H1 (cell line): Measurements from ENCODE around the gene TBC1D22B. TPM values are rescaled to one million over a fixed set of nuclear protein-coding genes. Genes with fewer than 3 reads are reported as not detected.

Source experiments
- CTCF ChIA-PET: fragments of 300-600 bp; sonication (Branson Sonifier 250); formaldehyde crosslinking; loops from one replicate; lab custom pipeline; 2021; ENCODE audit not compliant: partially characterized antibody; lab: Charles Lee
- POLR2A ChIA-PET: fragments of 300-600 bp; sonication (Branson Sonifier 250); formaldehyde crosslinking; loops from one replicate; lab custom pipeline; 2021; ENCODE audit warnings: inconsistent platforms; ENCODE audit not compliant: partially characterized antibody; lab: Charles Lee
- DNase-seq, 2 experiments: peaks; one replicate each; pipeline versions ENCODE4 v3.0.0 to v3.0.0-alpha.2; 2010 to 2022; ENCODE audit warnings: low spot score in 2 of 2, low read depth in 1 of 2, mixed read lengths in 1 of 2
- FAIRE-seq: peaks from 2 replicates; lab custom pipeline; 2011; peaks lifted over from hg19 to GRCh38; lab: Jason Lieb, UNC
- H2AFZ ChIP-seq: 2 replicates; pipeline ENCODE4 v1.8.1; 2012; ENCODE audit warnings: low read length, inconsistent platforms
- H2AK5ac ChIP-seq: 2 replicates; pipeline ENCODE4 v1.6.1; 2013; ENCODE audit warnings: low read depth, low read length
- H2BK120ac ChIP-seq: replicated peaks from 2 replicates; pipeline ENCODE3; 2013; ENCODE audit warnings: low read depth, low read length, inconsistent platforms
- H2BK12ac ChIP-seq: 2 replicates; pipeline ENCODE4 v1.6.1; 2013; ENCODE audit warnings: low read depth, low read length
- H2BK15ac ChIP-seq: 2 replicates; pipeline ENCODE4 v1.6.1; 2013; ENCODE audit warnings: low read length
- H2BK20ac ChIP-seq: 2 replicates; pipeline ENCODE4 v1.6.1; 2013; ENCODE audit warnings: low read length
- H2BK5ac ChIP-seq: 2 replicates; pipeline ENCODE4 v1.6.1; 2013; ENCODE audit warnings: low read depth, low read length
- H3K14ac ChIP-seq: 2 replicates; pipeline ENCODE4 v1.6.1; 2013; ENCODE audit warnings: inconsistent platforms; ENCODE audit not compliant: insufficient read length
- H3K18ac ChIP-seq: 2 replicates; pipeline ENCODE4 v1.6.1; 2013; ENCODE audit warnings: low read length; ENCODE audit errors: extremely low read depth
- H3K23ac ChIP-seq: 2 replicates; pipeline ENCODE4 v1.6.1; 2013; ENCODE audit warnings: inconsistent platforms; ENCODE audit not compliant: insufficient read length
- H3K23me2 ChIP-seq: 2 replicates; pipeline ENCODE4 v1.6.1; 2013; ENCODE audit warnings: low read depth, low read length
- H3K27ac ChIP-seq: 2 replicates; pipeline ENCODE4 v1.6.1; 2011; ENCODE audit warnings: low read depth, low read length, inconsistent platforms
- H3K27me3 ChIP-seq, 4 experiments: replicated peaks in 1 of 4; 1 replicate in 1 of 4; 2 replicates in 3 of 4; pipeline versions ENCODE4 v1.6.1 to v1.8.1; 2011 to 2013; ENCODE audit warnings: low read length in 3 of 4, mild to moderate bottlenecking in 3 of 4, inconsistent platforms in 2 of 4, mixed read lengths in 2 of 4, moderate library complexity in 1 of 4; ENCODE audit not compliant: control insufficient read depth in 3 of 4, insufficient read depth in 3 of 4; ENCODE audit errors: extremely low read depth in 1 of 4
- H3K36me3 ChIP-seq, 4 experiments: 2 replicates each; pipeline versions ENCODE4 v1.6.1 to v1.8.1; 2011 to 2013; ENCODE audit warnings: mild to moderate bottlenecking in 4 of 4, low read length in 3 of 4, moderate library complexity in 2 of 4, control low read depth in 1 of 4, inconsistent platforms in 1 of 4; ENCODE audit not compliant: insufficient read depth in 4 of 4, control insufficient read depth in 2 of 4
- H3K4ac ChIP-seq: replicated peaks from 2 replicates; pipeline ENCODE3; 2013; ENCODE audit warnings: low read length, low read depth, mixed read lengths, inconsistent platforms; ENCODE audit not compliant: insufficient read length
- H3K4me1 ChIP-seq, 4 experiments: replicated peaks in 1 of 4; 1 replicate in 1 of 4; 2 replicates in 3 of 4; pipeline versions ENCODE4 v1.6.1 to v1.8.1; 2011 to 2013; ENCODE audit warnings: low read length in 3 of 4, inconsistent platforms in 2 of 4, mixed read lengths in 1 of 4; ENCODE audit not compliant: insufficient read depth in 4 of 4, control insufficient read depth in 3 of 4
- H3K4me2 ChIP-seq, 2 experiments: 2 replicates each; pipeline versions ENCODE4 v1.6.1 to v1.8.1; 2011 to 2013; ENCODE audit warnings: low read depth in 2 of 2, low read length in 2 of 2, control low read depth in 1 of 2, inconsistent platforms in 1 of 2, mild to moderate bottlenecking in 1 of 2; ENCODE audit not compliant: insufficient read depth in 1 of 2
- H3K4me3 ChIP-seq, 4 experiments: fragments of 200-600, 300-600 bp in 1 of 4; sonication (generic), shearing (Covaris generic), sonication (Bioruptor Twin) in 1 of 4; 2 replicates each; pipeline versions ENCODE4 v1.5.1 to v1.8.1; 2011 to 2016; ENCODE audit warnings: low read length in 4 of 4, low read depth in 3 of 4, control low read depth in 2 of 4, inconsistent platforms in 2 of 4, mild to moderate bottlenecking in 2 of 4, mixed read lengths in 1 of 4, moderate library complexity in 1 of 4; ENCODE audit not compliant: insufficient read depth in 2 of 4; ENCODE audit errors: extremely low read depth in 1 of 4
- H3K56ac ChIP-seq: replicated peaks from 2 replicates; pipeline ENCODE3; 2013; ENCODE audit warnings: low read depth, mild to moderate bottlenecking, mixed read lengths, low read length, inconsistent platforms; ENCODE audit not compliant: insufficient read length
- H3K79me1 ChIP-seq: 2 replicates; pipeline ENCODE4 v1.6.1; 2013; ENCODE audit warnings: low read depth, low read length, control low read depth
- H3K79me2 ChIP-seq, 2 experiments: 2 replicates each; pipeline versions ENCODE4 v1.6.1 to v1.8.1; 2012 to 2013; ENCODE audit warnings: low read length in 2 of 2, mild to moderate bottlenecking in 2 of 2, inconsistent platforms in 1 of 2; ENCODE audit not compliant: insufficient read depth in 2 of 2, control insufficient read depth in 1 of 2
- H3K9ac ChIP-seq, 4 experiments: replicated peaks in 1 of 4; 1 replicate in 1 of 4; 2 replicates in 3 of 4; pipeline versions ENCODE4 v1.6.1 to v1.8.1; 2011 to 2013; ENCODE audit warnings: low read depth in 3 of 4, low read length in 3 of 4, control low read depth in 2 of 4, mild to moderate bottlenecking in 2 of 4, moderate library complexity in 2 of 4, inconsistent platforms in 1 of 4; ENCODE audit errors: extremely low read depth in 1 of 4
- H3K9me3 ChIP-seq, 2 experiments: 2 replicates each; pipeline versions ENCODE4 v1.6.1 to v1.8.1; 2012 to 2013; ENCODE audit warnings: mild to moderate bottlenecking in 2 of 2, moderate library complexity in 2 of 2, control low read depth in 1 of 2, inconsistent platforms in 1 of 2, low read depth in 1 of 2, low read length in 1 of 2, mixed read lengths in 1 of 2; ENCODE audit not compliant: insufficient read depth in 2 of 2
- H4K20me1 ChIP-seq, 2 experiments: replicated peaks in 1 of 2; 2 replicates each; pipeline versions ENCODE3 to v1.8.1; 2011 to 2013; ENCODE audit warnings: inconsistent platforms in 2 of 2, low read length in 2 of 2, mild to moderate bottlenecking in 1 of 2; ENCODE audit not compliant: insufficient read depth in 2 of 2, control insufficient read depth in 1 of 2
- H4K5ac ChIP-seq: 2 replicates; pipeline ENCODE4 v1.6.1; 2013; ENCODE audit warnings: low read length, low read depth, mixed read lengths, inconsistent platforms; ENCODE audit not compliant: insufficient read length
- H4K8ac ChIP-seq: 2 replicates; pipeline ENCODE4 v1.8.0; 2013; ENCODE audit warnings: mild to moderate bottlenecking, moderate library complexity, low read length, inconsistent platforms; ENCODE audit not compliant: insufficient read depth; ENCODE audit errors: extremely low read depth
- H4K91ac ChIP-seq: replicated peaks from 2 replicates; pipeline ENCODE3; 2013; ENCODE audit warnings: low read length, mixed read lengths, inconsistent platforms; ENCODE audit not compliant: insufficient read length
- EP300 ChIP-seq, 2 experiments: IDR thresholded peaks; 1 replicate in 1 of 2; 2 replicates in 1 of 2; pipeline ENCODE4 v1.6.1; 2011 to 2012; ENCODE audit warnings: low read depth in 2 of 2, low read length in 2 of 2, mild to moderate bottlenecking in 2 of 2, borderline replicate concordance in 1 of 2, inconsistent platforms in 1 of 2, moderate library complexity in 1 of 2
- GABPA ChIP-seq: IDR thresholded peaks from 2 replicates; pipeline ENCODE4 v1.6.1; 2011; ENCODE audit warnings: mild to moderate bottlenecking, low read length, moderate library complexity, borderline replicate concordance; ENCODE audit not compliant: insufficient read depth
- JUN ChIP-seq: IDR thresholded peaks from 2 replicates; pipeline ENCODE4 v1.6.1; 2011; ENCODE audit warnings: low read depth, mild to moderate bottlenecking, improper control_type of control experiment, low read length
- MAFK ChIP-seq: IDR thresholded peaks from 2 replicates; pipeline ENCODE4 v1.6.1; 2012; ENCODE audit warnings: low read depth, mild to moderate bottlenecking, improper control_type of control experiment, low read length
- RNF2 ChIP-seq: fragments of 200-900, 300-1000 bp; sonication (generic); IDR thresholded peaks from 2 replicates; pipeline ENCODE4 v1.7.1; 2016; ENCODE audit warnings: borderline replicate concordance, low read depth, mild to moderate bottlenecking, antibody characterized with exemption, low read length; ENCODE audit not compliant: poor library complexity, severe bottlenecking; ENCODE audit errors: missing control alignments
- polyA plus RNA-seq, 7 experiments: library from polyadenylated mRNA; depleted of rRNA in 3 of 7; stranded (reverse) in 5 of 7; unstranded in 2 of 7; fragments of >200 nt in 5 of 7; fragments of 200-250 nt in 2 of 7; gene quantifications; 1 replicate in 5 of 7; 2 replicates in 1 of 7; 4 replicates in 1 of 7; pipeline versions ENCODE4 v1.2.1 to v1.2.3, GENCODE V29; 2011 to 2013; ENCODE audit warnings: missing spikeins in 2 of 7, mixed read lengths in 2 of 7
- total RNA-seq: library from RNA; stranded (reverse); fragmentation: NEBNext Ultra II Directional; extraction: Animal tissue kit (Norgen Biotek cat#: 25700); gene quantifications from 2 replicates; pipeline ENCODE4 v1.2.1, GENCODE V29; 2021

TBC1D22B gene
- total and polyA plus RNA-seq, 2 of the 8 experiments (the other 6 are each of a cell fraction or from before 2014, with no cell fraction given) = 10.1 to 17.4 TPM

DNA sequence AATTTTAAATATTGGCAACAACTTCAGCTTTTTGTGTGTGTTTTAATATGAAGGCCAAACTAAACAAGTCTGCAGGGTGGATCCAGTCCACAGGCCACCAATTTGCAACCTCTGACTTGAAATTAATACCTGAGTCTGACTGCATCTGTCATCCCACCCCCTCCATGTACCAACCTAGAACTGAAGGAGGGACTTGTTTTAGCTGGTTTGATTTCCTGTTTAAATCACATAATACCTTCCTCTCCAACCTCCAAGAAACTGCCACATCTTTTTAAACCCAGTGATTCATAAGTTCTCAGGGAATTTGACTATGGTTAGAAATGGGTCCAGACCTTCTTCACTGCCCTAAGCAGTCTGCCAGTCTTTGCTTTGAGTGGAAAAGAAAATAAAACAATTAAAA, 117.8 kb downstream of the TBC1D22B start:
- Histone ChIP-seq H2BK12ac (no peak overlapping the region), H2BK5ac (no peak overlapping the region), H4K5ac (no peak overlapping the region), H3K27ac (no peak overlapping the region), H3K79me2 (no peaks in the 10 kb centered on the region), H3K4me1 (no peaks in the 10 kb centered on the region), H4K20me1 (peaks cover 0 to 2% of the 10 kb centered on the region in 2 experiments), H2AFZ (no peak overlapping the region), H2AK5ac (no peak overlapping the region), H3K23ac (no peak overlapping the region), H3K4me3 (no peak overlapping the region), H3K27me3 (no peaks in the 10 kb centered on the region), H4K91ac (no peak overlapping the region), H3K14ac (no peak overlapping the region), H3K23me2 (no peaks in the 10 kb centered on the region), H3K36me3 (peaks cover 2 to 44% (median 25%) of the 10 kb centered on the region in 4 experiments; a peak in 6 of 8 replicates), H3K9me3 (no peaks in the 10 kb centered on the region), H3K79me1 (no peaks in the 10 kb centered on the region), H2BK120ac (no peak overlapping the region), H3K56ac (no peak overlapping the region), H3K9ac (no peak overlapping the region), H2BK20ac (no peak overlapping the region), H3K18ac (no peak overlapping the region), H3K4ac (no peak overlapping the region), H2BK15ac (no peak overlapping the region), H4K8ac (no peak overlapping the region), H3K4me2 (no peak overlapping the region)
- CTCF ChIA-PET = interaction anchor here (0.9 kb wide), 1 partner anchor 9 kb away, joined by 3 read pairs; no protein-coding TSS in a partner anchor
- FAIRE-seq (no peak), DNase-seq (no peak)
- TF ChIP-seq GABPA (no peak), RNF2 (no peak), JUN (no peak), EP300 (IDR thresholded peaks at IDR 0.05; ENCODE audit: borderline replicate concordance in 1 of 2, low read depth in 2 of 2, low read length in 2 of 2) (no peak), MAFK (no peak)
- POLR2A ChIA-PET = no interaction called here
